GM12892 (cell line): Measurements from ENCODE around the gene STUB1.

ENCODE experiments used
- POLR2A ChIP-seq: IDR thresholded peaks from 2 replicates; pipeline ENCODE4 v1.6.1; 2011; ENCODE audit warnings: low read depth, low read length, control low read depth
- POLR2AphosphoS5 ChIP-seq: IDR thresholded peaks from 2 replicates; pipeline ENCODE4 v1.6.1; 2011; ENCODE audit warnings: low read depth, low read length, control low read depth
- TAF1 ChIP-seq: IDR thresholded peaks from 2 replicates; pipeline ENCODE4 v1.6.1; 2011; ENCODE audit warnings: low read depth, mild to moderate bottlenecking, control low read depth, low read length, borderline replicate concordance

DNA sequence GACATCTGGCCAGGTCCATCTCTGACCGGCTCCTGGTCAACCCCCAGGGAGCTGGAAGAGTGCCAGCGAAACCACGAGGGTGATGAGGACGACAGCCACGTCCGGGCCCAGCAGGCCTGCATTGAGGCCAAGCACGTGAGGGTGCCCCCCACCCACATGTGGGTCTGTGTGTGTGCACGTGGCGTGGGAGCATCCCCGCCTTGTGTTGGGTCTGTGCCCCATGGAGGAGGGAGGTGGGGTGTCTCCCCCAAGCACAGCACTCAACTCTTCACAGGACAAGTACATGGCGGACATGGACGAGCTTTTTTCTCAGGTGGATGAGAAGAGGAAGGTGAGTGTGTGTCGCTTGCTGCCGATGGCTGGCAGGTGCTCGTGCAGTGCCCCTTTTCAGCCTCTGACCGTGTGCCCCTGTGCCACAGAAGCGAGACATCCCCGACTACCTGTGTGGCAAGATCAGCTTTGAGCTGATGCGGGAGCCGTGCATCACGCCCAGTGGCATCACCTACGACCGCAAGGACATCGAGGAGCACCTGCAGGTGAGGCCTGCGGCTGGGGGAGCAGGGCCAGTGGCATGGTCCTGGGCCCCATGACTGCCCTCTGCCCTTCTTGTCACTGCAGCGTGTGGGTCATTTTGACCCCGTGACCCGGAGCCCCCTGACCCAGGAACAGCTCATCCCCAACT lies 1.7 kb downstream of the STUB1 start:
- TF ChIP-seq POLR2A, result no peak
- peak; percentile 60; the same call in 1 of the 2 replicates for TF ChIP-seq POLR2AphosphoS5
- TF ChIP-seq TAF1, result no peak
